IgD-negative memory B cell (primary cell): ENCODE data around the gene DLD. TPM values are rescaled to one million over a fixed set of nuclear protein-coding genes. Genes with fewer than 3 reads are reported as not detected.
"Not testable (repeated sequence)": the region's sequence is repeated elsewhere in the genome, so short reads cannot be mapped to it uniquely, and the experiment has no call there.

Source experiments
- H3K27ac Mint-ChIP-seq, 3 donors: one replicate each; pipeline ENCODE4 v1.8.0; 2020 to 2022; ENCODE audit warnings: mild to moderate bottlenecking in 3 of 3, mixed read lengths in 3 of 3, moderate library complexity in 1 of 3
- H3K27me3 Mint-ChIP-seq: one replicate; pipeline ENCODE4 v1.8.0; 2021; ENCODE audit warnings: mixed read lengths
- H3K36me3 Mint-ChIP-seq: one replicate; pipeline ENCODE4 v1.8.0; 2020; ENCODE audit warnings: mild to moderate bottlenecking, mixed read lengths
- H3K4me1 Mint-ChIP-seq, 3 donors: one replicate each; pipeline ENCODE4 v1.8.0; 2020 to 2022; ENCODE audit warnings: mixed read lengths in 3 of 3, mild to moderate bottlenecking in 1 of 3
- H3K4me3 Mint-ChIP-seq, 4 donors: one replicate each; pipeline ENCODE4 v1.8.0; 2020 to 2022; ENCODE audit warnings: mild to moderate bottlenecking in 4 of 4, mixed read lengths in 4 of 4, moderate library complexity in 3 of 4
- H3K9me3 Mint-ChIP-seq, 3 donors: one replicate each; pipeline ENCODE4 v1.8.0; 2020 to 2021; ENCODE audit warnings: mixed read lengths in 3 of 3, mild to moderate bottlenecking in 1 of 3
- polyA plus RNA-seq: library from polyadenylated mRNA; unstranded; fragments of 300-500 nt; fragmentation: Illumina TruSeq; gene quantifications from one replicate; pipeline ENCODE4 v1.2.3, GENCODE V29; 2021

Gene DLD
- polyA plus RNA-seq, 1 donor from 2014 or later, result 45.2 TPM

GRCh38 chr7:107917763-107918651 is 27.0 kb downstream of the DLD start:
- Mint-ChIP-seq H3K27ac (no peak overlapping the region), H3K4me3 (no peak overlapping the region), H3K27me3 (no peaks in the 10 kb centered on the region), H3K36me3 (peaks cover 38% of the 10 kb centered on the region), H3K9me3 (no peaks in the 10 kb centered on the region), H3K4me1 (peaks cover 0 to 6% (median 3%) of the 10 kb centered on the region in 3 donors)

- H3K27ac Mint-ChIP-seq, result no peak overlapping the region
- no peaks in the 10 kb centered on the region for H3K9me3 Mint-ChIP-seq
- no peaks in the 10 kb centered on the region for H3K27me3 Mint-ChIP-seq
- H3K36me3 Mint-ChIP-seq, result peaks cover 37% of the 10 kb centered on the region
- peaks cover 0 to 11% (median 9%) of the 10 kb centered on the region in 3 donors for H3K4me1 Mint-ChIP-seq
- no peak overlapping the region for H3K4me3 Mint-ChIP-seq
Measured at GRCh38 chr7:107918948-107919347, 28.0 kb downstream of the DLD start.

GRCh38 chr7:107920048-107920772 is 29.2 kb downstream of the DLD start:
- Mint-ChIP-seq H3K27me3 (no peaks in the 10 kb centered on the region), H3K27ac (peak overlapping the region in 1 of 3 donors; percentile 41), H3K4me1 (peaks cover 8 to 20% (median 17%) of the 10 kb centered on the region in 3 donors)

GRCh38 chr7:107921826-107922225 is 30.8 kb downstream of the DLD start:
- H3K4me3 Mint-ChIP-seq, H3K9me3 Mint-ChIP-seq, H3K27me3 Mint-ChIP-seq, H3K27ac Mint-ChIP-seq: not testable (repeated sequence)
- peaks cover 39% of the 10 kb centered on the region for H3K36me3 Mint-ChIP-seq
- H3K4me1 Mint-ChIP-seq, result peaks cover 8 to 22% (median 17%) of the 10 kb centered on the region in 3 donors

More at GRCh38 chr7:107920048-107920772, 29.2 kb downstream of the DLD start:
- no peak overlapping the region for H3K4me3 Mint-ChIP-seq
- H3K9me3 Mint-ChIP-seq, result no peaks in the 10 kb centered on the region
- H3K36me3 Mint-ChIP-seq, result peaks cover 37% of the 10 kb centered on the region

GRCh38 chr7:107922886-107923285 is 31.9 kb downstream of the DLD start:
- no peaks in the 10 kb centered on the region for H3K9me3 Mint-ChIP-seq
- no peak overlapping the region for H3K27ac Mint-ChIP-seq
- H3K4me3 Mint-ChIP-seq, result no peak overlapping the region
- peaks cover 8 to 22% (median 17%) of the 10 kb centered on the region in 3 donors for H3K4me1 Mint-ChIP-seq
- peaks cover 33% of the 10 kb centered on the region for H3K36me3 Mint-ChIP-seq
- no peaks in the 10 kb centered on the region for H3K27me3 Mint-ChIP-seq

- H3K27ac Mint-ChIP-seq, result no peak overlapping the region
- peaks cover 8 to 22% (median 17%) of the 10 kb centered on the region in 3 donors for H3K4me1 Mint-ChIP-seq
- H3K36me3 Mint-ChIP-seq, result peaks cover 20% of the 10 kb centered on the region
- H3K4me3 Mint-ChIP-seq, result peak overlapping the region in 1 of 4 donors; percentile 21
- no peaks in the 10 kb centered on the region for H3K9me3 Mint-ChIP-seq
- no peaks in the 10 kb centered on the region for H3K27me3 Mint-ChIP-seq
Measured at GRCh38 chr7:107924841-107925504, 34.0 kb downstream of the DLD start.

- peaks cover 12% of the 10 kb centered on the region for H3K36me3 Mint-ChIP-seq
- H3K27ac Mint-ChIP-seq, result no peak overlapping the region
- no peaks in the 10 kb centered on the region for H3K27me3 Mint-ChIP-seq
- H3K9me3 Mint-ChIP-seq, result no peaks in the 10 kb centered on the region
- peaks cover 8 to 22% (median 17%) of the 10 kb centered on the region in 3 donors for H3K4me1 Mint-ChIP-seq
- no peak overlapping the region for H3K4me3 Mint-ChIP-seq
Measured at GRCh38 chr7:107926481-107926880, 35.5 kb downstream of the DLD start.

- H3K36me3 Mint-ChIP-seq, result peaks cover 4% of the 10 kb centered on the region
- no peak overlapping the region for H3K4me3 Mint-ChIP-seq
- no peaks in the 10 kb centered on the region for H3K27me3 Mint-ChIP-seq
- peaks cover 0 to 2% (median 0%) of the 10 kb centered on the region in 3 donors for H3K4me1 Mint-ChIP-seq
- no peaks in the 10 kb centered on the region for H3K9me3 Mint-ChIP-seq
- H3K27ac Mint-ChIP-seq, result no peak overlapping the region
Measured at GRCh38 chr7:107931740-107932515, 40.9 kb downstream of the DLD start.

GRCh38 chr7:107932805-107933204 is 41.8 kb downstream of the DLD start:
- Mint-ChIP-seq H3K27me3 (no peaks in the 10 kb centered on the region), H3K27ac (peak overlapping the region in 1 of 3 donors; percentile 20), H3K36me3 (peaks cover 6% of the 10 kb centered on the region), H3K4me1 (peaks cover 0 to 2% (median 0%) of the 10 kb centered on the region in 3 donors), H3K4me3 (no peak overlapping the region), H3K9me3 (no peaks in the 10 kb centered on the region)

- Mint-ChIP-seq H3K36me3 (peaks cover 6% of the 10 kb centered on the region), H3K4me3 (no peak overlapping the region), H3K9me3 (no peaks in the 10 kb centered on the region), H3K4me1 (peaks cover 0 to 2% (median 0%) of the 10 kb centered on the region in 3 donors), H3K27me3 (no peaks in the 10 kb centered on the region), H3K27ac (no peak overlapping the region)
Measured at GRCh38 chr7:107933386-107934013, 42.5 kb downstream of the DLD start.

GRCh38 chr7:107934991-107935770 is 44.2 kb downstream of the DLD start:
- Mint-ChIP-seq H3K4me1 (peaks cover 0 to 2% (median 0%) of the 10 kb centered on the region in 3 donors), H3K27ac (no peak overlapping the region), H3K36me3 (peaks cover 6% of the 10 kb centered on the region), H3K27me3 (no peaks in the 10 kb centered on the region), H3K4me3 (no peak overlapping the region), H3K9me3 (no peaks in the 10 kb centered on the region)

- Mint-ChIP-seq H3K27ac (no peak overlapping the region), H3K27me3 (no peaks in the 10 kb centered on the region), H3K9me3 (no peaks in the 10 kb centered on the region)
Measured at GRCh38 chr7:107936312-107936711, 45.3 kb downstream of the DLD start.

GRCh38 chr7:107937531-107937930 is 46.5 kb downstream of the DLD start:
- no peaks in the 10 kb centered on the region for H3K9me3 Mint-ChIP-seq
- H3K36me3 Mint-ChIP-seq, result peaks cover 8% of the 10 kb centered on the region
- peaks cover 0 to 2% (median 0%) of the 10 kb centered on the region in 3 donors for H3K4me1 Mint-ChIP-seq
- no peaks in the 10 kb centered on the region for H3K27me3 Mint-ChIP-seq
- H3K4me3 Mint-ChIP-seq, result no peak overlapping the region
- H3K27ac Mint-ChIP-seq, result no peak overlapping the region

More at GRCh38 chr7:107936312-107936711, 45.3 kb downstream of the DLD start:
- Mint-ChIP-seq H3K4me1 (peaks cover 0 to 2% (median 0%) of the 10 kb centered on the region in 3 donors), H3K4me3 (no peak overlapping the region), H3K36me3 (peaks cover 10% of the 10 kb centered on the region)
